Keratinocyte (primary cell): ENCODE data around the gene RBSN. TPM values are rescaled to one million over a fixed set of nuclear protein-coding genes. Genes with fewer than 3 reads are reported as not detected.

Source experiments
- DNase-seq: peaks from one replicate; pipeline ENCODE4 v3.0.0-alpha.2; 2011; ENCODE audit warnings: low read depth, missing footprints, low spot score
- FAIRE-seq: peaks from 2 replicates; lab custom pipeline; 2011; peaks lifted over from hg19 to GRCh38; lab: Jason Lieb, UNC
- H2AFZ ChIP-seq: 2 replicates; pipeline ENCODE4 v1.6.0; 2012; ENCODE audit warnings: low read length, control low read depth, inconsistent platforms; ENCODE audit not compliant: control insufficient read depth
- H3K27ac ChIP-seq: 2 replicates; pipeline ENCODE4 v1.5.1; 2011; ENCODE audit warnings: low read length; ENCODE audit not compliant: control insufficient read depth, insufficient read depth
- H3K27me3 ChIP-seq: 3 replicates; pipeline ENCODE4 v1.6.0; 2011; ENCODE audit warnings: low read length; ENCODE audit not compliant: control insufficient read depth, insufficient read depth; ENCODE audit errors: extremely low read depth
- H3K36me3 ChIP-seq, 2 experiments: 2 replicates in 1 of 2; 3 replicates in 1 of 2; pipeline ENCODE4 v1.5.1; 2011; ENCODE audit warnings: low read length in 2 of 2, mild to moderate bottlenecking in 1 of 2; ENCODE audit not compliant: control insufficient read depth in 2 of 2, insufficient read depth in 2 of 2; ENCODE audit errors: extremely low read depth in 1 of 2
- H3K4me1 ChIP-seq: 3 replicates; pipeline ENCODE4 v1.5.1; 2011; ENCODE audit warnings: low read length; ENCODE audit not compliant: control insufficient read depth, insufficient read depth; ENCODE audit errors: extremely low read depth
- H3K4me2 ChIP-seq: 3 replicates; pipeline ENCODE4 v1.6.0; 2011; ENCODE audit warnings: low read depth, low read length; ENCODE audit not compliant: control insufficient read depth, insufficient read depth; ENCODE audit errors: extremely low read depth
- H3K4me3 ChIP-seq, 3 experiments: fragments of 200-600 bp in 1 of 3; sonication (generic) in 1 of 3; 2 replicates in 2 of 3; 3 replicates in 1 of 3; pipeline ENCODE4 v1.5.1; 2011 to 2016; ENCODE audit warnings: low read length in 3 of 3, mild to moderate bottlenecking in 3 of 3, control low read depth in 2 of 3, inconsistent platforms in 1 of 3, low read depth in 1 of 3, mixed read lengths in 1 of 3, mixed run types in 1 of 3, moderate library complexity in 1 of 3; ENCODE audit not compliant: control insufficient read depth in 2 of 3, insufficient read depth in 2 of 3; ENCODE audit errors: extremely low read depth in 1 of 3
- H3K79me2 ChIP-seq: 2 replicates; pipeline ENCODE4 v1.6.0; 2012; ENCODE audit warnings: low read length; ENCODE audit not compliant: control insufficient read depth, insufficient read depth
- H3K9ac ChIP-seq: 3 replicates; pipeline ENCODE4 v1.6.0; 2011; ENCODE audit warnings: low read length; ENCODE audit not compliant: control insufficient read depth, insufficient read depth; ENCODE audit errors: extremely low read depth
- H3K9me1 ChIP-seq: 3 replicates; pipeline ENCODE4 v1.6.0; 2011; ENCODE audit warnings: low read length; ENCODE audit not compliant: control insufficient read depth, insufficient read depth; ENCODE audit errors: extremely low read depth
- H3K9me3 ChIP-seq: 2 replicates; pipeline ENCODE4 v1.5.1; 2012; ENCODE audit warnings: low read depth, low read length; ENCODE audit not compliant: control insufficient read depth
- H4K20me1 ChIP-seq: 3 replicates; pipeline ENCODE4 v1.6.0; 2011; ENCODE audit warnings: low read length; ENCODE audit not compliant: control insufficient read depth, insufficient read depth; ENCODE audit errors: extremely low read depth
- EZH2 ChIP-seq: IDR thresholded peaks from one replicate; pipeline ENCODE4 v1.6.1; 2012; ENCODE audit warnings: inconsistent platforms, mild to moderate bottlenecking, low read length, moderate library complexity
- dilution Hi-C: fragments of 300-500 bp; cut with MboI; formaldehyde crosslinking; loops from one replicate; pipeline ENCODE4 v1.7.0; 2020; ENCODE audit warnings: low sequenced_read_pairs; ENCODE audit not compliant: extremely low pct_ligation_motif_present
- polyA plus RNA-seq, 5 experiments: library from polyadenylated mRNA; depleted of rRNA in 3 of 5; stranded (reverse) in 3 of 5; stranded (forward) in 1 of 5; unstranded in 1 of 5; fragments of >200 nt; gene quantifications; 1 replicate in 1 of 5; 2 replicates in 3 of 5; 3 replicates in 1 of 5; pipeline versions ENCODE4 v1.2.1 to v1.2.3, GENCODE V29; 2011 to 2012; ENCODE audit warnings: missing spikeins in 2 of 5, low read depth in 1 of 5, low replicate concordance in 1 of 5
- TF ChIP-seq, protein P1 (sequence below), 3 experiments: IDR thresholded peaks in 1 of 3; conservative IDR thresholded peaks in 1 of 3; optimal IDR thresholded peaks in 1 of 3; 2 replicates in 2 of 3; 3 replicates in 1 of 3; pipeline versions ENCODE3 to v1.5.1; 2011; ENCODE audit warnings: low read length in 3 of 3, mild to moderate bottlenecking in 3 of 3, moderate library complexity in 2 of 3, control low read depth in 1 of 3, inconsistent platforms in 1 of 3; ENCODE audit not compliant: insufficient read depth in 2 of 3; ENCODE audit errors: extremely low read depth in 1 of 3

The RBSN gene
- polyA plus RNA-seq, 1 donor (not counting 4 experiments of a cell fraction or from before 2014, with no cell fraction given): 8.4 TPM

DNA sequence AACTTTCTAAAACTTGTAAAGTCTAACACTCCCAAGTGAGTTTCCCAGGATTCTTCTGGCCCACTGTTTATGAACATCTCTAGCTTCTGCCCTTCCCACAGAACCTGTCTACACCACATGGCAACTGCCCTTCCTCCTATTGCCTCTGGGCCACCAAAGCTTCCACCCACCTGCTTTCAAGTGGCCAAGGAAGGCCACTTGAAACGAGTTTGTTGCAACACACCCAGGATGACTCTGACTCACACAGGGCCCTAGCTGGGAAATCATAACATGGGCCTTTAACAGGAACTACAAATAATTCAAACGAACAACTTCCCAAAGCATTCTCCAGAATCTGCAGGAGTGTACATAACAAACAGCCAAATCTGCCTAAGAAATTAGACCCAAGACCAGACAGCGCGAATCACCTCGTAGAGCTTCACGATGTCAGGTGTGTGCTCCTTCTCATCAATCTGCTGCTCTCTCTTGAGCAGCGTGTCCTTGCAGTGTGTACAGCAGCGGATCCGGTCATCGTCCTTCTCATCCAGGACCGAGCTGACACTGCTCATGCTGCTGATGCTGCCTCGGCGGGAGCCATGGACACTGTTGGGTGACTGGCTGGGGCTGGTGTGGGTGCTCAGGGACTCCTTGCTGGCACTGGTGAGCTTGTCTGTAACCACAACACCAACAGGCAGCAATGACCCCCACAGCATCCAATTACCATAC lies 16.8 kb downstream of the RBSN start:
- Histone ChIP-seq H3K9me1 (no peaks in the 10 kb centered on the region), H3K4me1 (no peaks in the 10 kb centered on the region), H4K20me1 (no peaks in the 10 kb centered on the region), H2AFZ (no peak overlapping the region), H3K79me2 (no peaks in the 10 kb centered on the region), H3K4me2 (no peak overlapping the region), H3K9me3 (no peaks in the 10 kb centered on the region), H3K36me3 (peaks cover 35 to 51% of the 10 kb centered on the region in 2 experiments), H3K4me3 (no peak overlapping the region), H3K27me3 (no peaks in the 10 kb centered on the region), H3K27ac (no peak overlapping the region), H3K9ac (no peak overlapping the region)
- DNase-seq (no peak), FAIRE-seq (no peak)
- TF ChIP-seq, protein P1, sequence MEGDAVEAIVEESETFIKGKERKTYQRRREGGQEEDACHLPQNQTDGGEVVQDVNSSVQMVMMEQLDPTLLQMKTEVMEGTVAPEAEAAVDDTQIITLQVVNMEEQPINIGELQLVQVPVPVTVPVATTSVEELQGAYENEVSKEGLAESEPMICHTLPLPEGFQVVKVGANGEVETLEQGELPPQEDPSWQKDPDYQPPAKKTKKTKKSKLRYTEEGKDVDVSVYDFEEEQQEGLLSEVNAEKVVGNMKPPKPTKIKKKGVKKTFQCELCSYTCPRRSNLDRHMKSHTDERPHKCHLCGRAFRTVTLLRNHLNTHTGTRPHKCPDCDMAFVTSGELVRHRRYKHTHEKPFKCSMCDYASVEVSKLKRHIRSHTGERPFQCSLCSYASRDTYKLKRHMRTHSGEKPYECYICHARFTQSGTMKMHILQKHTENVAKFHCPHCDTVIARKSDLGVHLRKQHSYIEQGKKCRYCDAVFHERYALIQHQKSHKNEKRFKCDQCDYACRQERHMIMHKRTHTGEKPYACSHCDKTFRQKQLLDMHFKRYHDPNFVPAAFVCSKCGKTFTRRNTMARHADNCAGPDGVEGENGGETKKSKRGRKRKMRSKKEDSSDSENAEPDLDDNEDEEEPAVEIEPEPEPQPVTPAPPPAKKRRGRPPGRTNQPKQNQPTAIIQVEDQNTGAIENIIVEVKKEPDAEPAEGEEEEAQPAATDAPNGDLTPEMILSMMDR (optimal IDR thresholded peaks at IDR 0.05 in 1 of 3, IDR thresholded peaks at IDR 0.05 in 1 of 3, conservative IDR thresholded peaks at IDR 0.05 in 1 of 3; ENCODE audit: extremely low read depth in 1 of 3, insufficient read depth in 2 of 3, low read length in 3 of 3): no peak
- TF ChIP-seq EZH2: no peak
- dilution Hi-C loops: no loop called here

GRCh38 chr3:15079091-15079490 lies 19.9 kb downstream of the RBSN start:
- Histone ChIP-seq H3K27ac (no peak overlapping the region), H2AFZ (no peak overlapping the region), H3K79me2 (no peaks in the 10 kb centered on the region), H3K4me2 (no peak overlapping the region), H3K27me3 (no peaks in the 10 kb centered on the region), H3K4me3 (no peak overlapping the region), H3K9me3 (no peaks in the 10 kb centered on the region), H3K4me1 (no peaks in the 10 kb centered on the region), H3K36me3 (peaks cover 48 to 58% of the 10 kb centered on the region in 2 experiments), H3K9ac (no peak overlapping the region), H4K20me1 (no peaks in the 10 kb centered on the region), H3K9me1 (no peaks in the 10 kb centered on the region)
- no peak for FAIRE-seq
- dilution Hi-C loops: no loop called here
- no peak for TF ChIP-seq EZH2
- TF ChIP-seq, protein P1 (optimal IDR thresholded peaks at IDR 0.05 in 1 of 3, IDR thresholded peaks at IDR 0.05 in 1 of 3, conservative IDR thresholded peaks at IDR 0.05 in 1 of 3; ENCODE audit: extremely low read depth in 1 of 3, insufficient read depth in 2 of 3, low read length in 3 of 3): no peak
- no peak for DNase-seq
